ENCODE measurements around the gene INPP5A. TPM values are rescaled to one million over a fixed set of nuclear protein-coding genes. Genes with fewer than 3 reads are reported as not detected.
A peak's percentile ranks its signal among the peaks of the same experiment; 100 is the strongest.

INPP5A gene
- total and polyA plus RNA-seq, 4 donors: 12.4 to 39.9 (median 28.2) TPM

- WGBS, 2 donors: 76 to 83% methylated on average over 26 to 27 of the region's 27 CpGs
- ATAC-seq (ENCODE audit: insufficient read depth, low FRiP score): no peak
These were observed 75.3 kb downstream of the INPP5A start for GRCh38 chr10:132612571-132613504.

GRCh38 chr10:132613566-132614348, 76.2 kb downstream of the INPP5A start:
- peaks cover 0 to 19% (median 0%) of the 10 kb centered on the region in 5 donors for H3K4me1 ChIP-seq (ENCODE audit: control insufficient read depth in 5 of 5, insufficient read depth in 5 of 5, low read length in 5 of 5)
- ATAC-seq (ENCODE audit: insufficient read depth, low FRiP score): no peak
- DNase-seq: no peak

More at GRCh38 chr10:132612571-132613504, 75.3 kb downstream of the INPP5A start:
- Histone ChIP-seq H3K36me3 (ENCODE audit: control insufficient read depth in 4 of 4, insufficient read depth in 4 of 4, low read length in 4 of 4) (peaks cover 0 to 15% (median 0%) of the 10 kb centered on the region in 4 donors), H3K27me3 (ENCODE audit: control insufficient read depth in 3 of 3, insufficient read depth in 3 of 3, low read length in 2 of 3) (no peaks in the 10 kb centered on the region), H3K9me3 (ENCODE audit: control insufficient read depth in 4 of 4, insufficient read depth in 3 of 4, low read length in 3 of 4) (no peaks in the 10 kb centered on the region), H3K9ac (ENCODE audit: insufficient read depth in 1 of 2, low read length in 2 of 2) (no peak overlapping the region), H3K4me1 (ENCODE audit: control insufficient read depth in 5 of 5, insufficient read depth in 5 of 5, low read length in 5 of 5) (peaks cover 0 to 19% (median 0%) of the 10 kb centered on the region in 5 donors), H3K4me3 (no peak overlapping the region), H3K27ac (ENCODE audit: low read depth in 1 of 2, low read length in 1 of 2) (no peak overlapping the region)
- TF ChIP-seq CTCF (IDR thresholded peaks at IDR 0.05; ENCODE audit: control extremely low read depth, extremely low read depth): no peak
- peak; percentile 59 to 87 (median 71) for DNase-seq

More at GRCh38 chr10:132613566-132614348, 76.2 kb downstream of the INPP5A start:
- 95 to 97% methylated on average over 22 of the region's 22 CpGs for whole genome bisulfite sequencing, 2 donors
- Histone ChIP-seq H3K36me3 (ENCODE audit: control insufficient read depth in 4 of 4, insufficient read depth in 4 of 4, low read length in 4 of 4) (peaks cover 0 to 8% (median 0%) of the 10 kb centered on the region in 4 donors), H3K9ac (ENCODE audit: insufficient read depth in 1 of 2, low read length in 2 of 2) (peak overlapping the region in 1 of 2 donors; percentile 13), H3K27ac (ENCODE audit: low read depth in 1 of 2, low read length in 1 of 2) (no peak overlapping the region), H3K27me3 (ENCODE audit: control insufficient read depth in 3 of 3, insufficient read depth in 3 of 3, low read length in 2 of 3) (no peaks in the 10 kb centered on the region), H3K9me3 (ENCODE audit: control insufficient read depth in 4 of 4, insufficient read depth in 3 of 4, low read length in 3 of 4) (no peaks in the 10 kb centered on the region), H3K4me3 (no peak overlapping the region)
- TF ChIP-seq CTCF (IDR thresholded peaks at IDR 0.05; ENCODE audit: control extremely low read depth, extremely low read depth): no peak
